Measurements from ENCODE around the gene BTG2.
"Not testable (repeated sequence)": the region's sequence is repeated elsewhere in the genome, so short reads cannot be mapped to it uniquely, and the experiment has no call there.

The BTG2 gene

GRCh38 chr1:203296460-203297073 is 8.8 kb upstream of the BTG2 start:
- no peak for DNase-seq

GRCh38 chr1:203299169-203299568 is 6.2 kb upstream of the BTG2 start:
- DNase-seq, result no peak

- DNase-seq, result not testable (repeated sequence)
Observed at GRCh38 chr1:203299719-203300429, 5.4 kb upstream of the BTG2 start.

- no peak for DNase-seq
Observed at GRCh38 chr1:203300441-203301330, 4.6 kb upstream of the BTG2 start.

GRCh38 chr1:203301331-203301668 is 4.0 kb upstream of the BTG2 start:
- no peak for DNase-seq

GRCh38 chr1:203302456-203302855 is 2.9 kb upstream of the BTG2 start:
- DNase-seq, result no peak

- DNase-seq, result no peak
Observed at GRCh38 chr1:203302894-203303293, 2.4 kb upstream of the BTG2 start.

GRCh38 chr1:203304391-203304918 is 864 bp upstream of the BTG2 start:
- DNase-seq, result no peak

- DNase-seq, result no peak
Observed at GRCh38 chr1:203305809-203306088, 430 bp downstream of the BTG2 start.

- DNase-seq, result peak; percentile 42
Observed at GRCh38 chr1:203306089-203306964, 1.0 kb downstream of the BTG2 start.

GRCh38 chr1:203306965-203307541 is 1.7 kb downstream of the BTG2 start:
- DNase-seq, result peak; percentile 61

GRCh38 chr1:203307641-203308126 is 2.4 kb downstream of the BTG2 start:
- DNase-seq, result no peak

- no peak for DNase-seq
Observed at GRCh38 chr1:203308328-203308922, 3.1 kb downstream of the BTG2 start.

- no peak for DNase-seq
Observed at GRCh38 chr1:203308923-203309331, 3.6 kb downstream of the BTG2 start.

GRCh38 chr1:203311368-203312301 is 6.3 kb downstream of the BTG2 start:
- DNase-seq, result no peak

GRCh38 chr1:203314025-203314759 is 8.9 kb downstream of the BTG2 start:
- DNase-seq, result not testable (repeated sequence)

- DNase-seq, result no peak
Observed at GRCh38 chr1:203316626-203317093, 11.3 kb downstream of the BTG2 start.

- no peak for DNase-seq
Observed at GRCh38 chr1:203317429-203318228, 12.3 kb downstream of the BTG2 start.

GRCh38 chr1:203318229-203318517 is 12.9 kb downstream of the BTG2 start:
- DNase-seq, result no peak
